ENCODE results near the gene CD209.
"Not testable (repeated sequence)": the region's sequence is repeated elsewhere in the genome, so short reads cannot be mapped to it uniquely, and the experiment has no call there.

Gene CD209, protein sequence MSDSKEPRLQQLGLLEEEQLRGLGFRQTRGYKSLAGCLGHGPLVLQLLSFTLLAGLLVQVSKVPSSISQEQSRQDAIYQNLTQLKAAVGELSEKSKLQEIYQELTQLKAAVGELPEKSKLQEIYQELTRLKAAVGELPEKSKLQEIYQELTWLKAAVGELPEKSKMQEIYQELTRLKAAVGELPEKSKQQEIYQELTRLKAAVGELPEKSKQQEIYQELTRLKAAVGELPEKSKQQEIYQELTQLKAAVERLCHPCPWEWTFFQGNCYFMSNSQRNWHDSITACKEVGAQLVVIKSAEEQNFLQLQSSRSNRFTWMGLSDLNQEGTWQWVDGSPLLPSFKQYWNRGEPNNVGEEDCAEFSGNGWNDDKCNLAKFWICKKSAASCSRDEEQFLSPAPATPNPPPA

DNA sequence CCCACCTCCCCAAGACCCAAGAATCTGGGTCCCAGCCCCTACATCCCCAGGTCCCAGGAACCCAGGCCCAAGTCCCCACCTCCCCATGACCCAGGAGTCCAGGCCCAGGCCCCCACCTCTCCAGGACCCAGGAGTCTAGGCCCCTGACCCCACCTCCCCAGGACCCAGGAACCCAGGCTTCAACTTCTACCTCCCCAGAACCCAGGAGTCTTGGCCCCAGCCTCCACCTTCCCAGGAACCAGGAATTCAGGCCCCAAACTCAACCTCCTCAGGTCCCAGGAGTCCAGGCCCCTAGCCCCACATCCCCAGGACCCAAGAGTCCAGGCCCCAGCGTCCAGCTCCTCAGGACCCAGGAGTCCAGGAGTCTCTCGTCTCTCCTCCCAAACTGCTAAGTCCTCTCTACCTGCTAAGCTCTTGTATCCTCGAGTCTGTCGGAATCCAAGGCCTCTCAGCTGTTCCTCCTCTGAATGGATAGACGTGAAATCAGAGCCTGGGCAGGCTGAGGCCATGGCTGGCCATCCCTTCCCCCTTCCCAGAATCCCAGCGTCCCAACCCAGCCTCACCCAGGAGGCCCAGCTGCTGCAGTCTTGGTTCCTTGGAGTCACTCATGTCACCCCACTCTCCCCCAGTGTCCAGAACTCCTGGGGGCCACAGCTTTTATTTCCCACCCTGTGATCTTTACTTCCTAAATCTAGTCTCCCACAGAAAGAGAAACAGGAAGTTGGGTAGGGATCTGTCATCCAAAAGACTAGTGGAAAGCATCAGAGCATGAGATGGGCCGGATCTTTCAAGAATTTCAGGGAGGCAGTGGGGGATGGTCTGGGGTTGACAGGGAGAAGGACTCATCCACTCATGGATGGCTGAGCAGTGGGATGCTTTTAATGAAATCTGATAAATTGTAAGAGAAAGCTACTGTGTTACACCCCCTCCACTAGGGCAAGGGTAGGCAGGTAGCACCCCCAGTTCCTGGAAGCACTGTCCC is at the start of gene CD209:
Gene CD209, minus strand, starts transcription at position 632 of the 982 bp plus-strand sequence. Its CDS starts 23 bp downstream, at position 609.
- no peak for DNase-seq (ENCODE audit: low read depth in 2 of 2)

DNA sequence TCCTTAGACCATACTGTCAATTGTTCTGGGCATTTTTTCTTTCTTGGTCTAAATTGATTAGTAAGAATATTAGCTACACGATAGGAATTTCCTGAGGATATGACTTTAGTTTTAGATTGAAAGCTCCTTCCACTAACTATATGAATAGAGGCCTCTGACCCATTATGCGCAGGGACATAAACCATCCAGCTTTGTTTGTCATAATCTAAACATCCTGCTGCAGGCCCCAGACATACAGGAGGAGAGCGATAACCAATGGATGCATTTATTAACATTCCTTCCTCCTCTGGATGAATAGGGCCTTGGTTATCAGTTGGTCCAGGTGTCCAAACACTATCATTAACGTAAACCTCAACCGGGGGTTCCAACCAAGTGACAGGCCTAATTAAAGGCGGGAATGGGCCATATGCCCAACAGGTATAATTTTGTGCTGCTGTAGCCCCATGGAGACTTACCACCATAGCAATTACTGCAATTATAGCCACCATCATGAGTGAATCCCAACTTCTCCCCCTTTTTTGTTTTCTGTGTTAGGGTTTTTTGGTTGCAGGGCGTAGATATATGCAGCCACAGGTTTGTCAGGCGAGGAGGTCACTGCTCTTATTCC is 48.3 kb upstream of the CD209 start:
- DNase-seq (ENCODE audit: low read depth in 2 of 2), result no peak

GRCh38 chr19:7793493-7793892 is 46.2 kb upstream of the CD209 start:
- DNase-seq (ENCODE audit: low read depth in 2 of 2), result no peak

- not testable (repeated sequence) for DNase-seq (ENCODE audit: low read depth in 2 of 2)
These were observed 45.4 kb upstream of the CD209 start for GRCh38 chr19:7792701-7793100.

DNA sequence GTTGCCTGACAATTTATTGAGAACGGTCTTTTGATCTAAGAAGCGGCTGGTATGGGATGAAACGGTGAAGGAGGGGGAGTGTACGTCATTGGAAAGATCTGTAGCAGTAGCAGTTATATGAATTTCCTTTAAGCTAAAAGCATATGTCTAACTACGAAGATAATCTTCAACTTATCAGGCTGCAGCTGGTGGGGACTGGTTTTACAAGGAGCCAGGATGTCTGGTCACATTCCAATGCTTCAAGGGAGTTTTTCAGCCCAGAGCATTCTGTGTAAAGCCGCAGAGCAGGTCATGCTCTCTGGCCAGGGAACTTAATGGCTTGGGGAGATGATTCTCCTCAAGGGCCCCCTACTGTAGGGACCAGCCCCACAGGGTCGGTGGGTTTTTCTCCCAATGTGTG is 44.9 kb upstream of the CD209 start:
- DNase-seq (ENCODE audit: low read depth in 2 of 2), result no peak

- no peak for DNase-seq (ENCODE audit: low read depth in 2 of 2)
These were observed 43.1 kb upstream of the CD209 start for GRCh38 chr19:7790416-7790815.

GRCh38 chr19:7789447-7789846 is 42.1 kb upstream of the CD209 start:
- DNase-seq (ENCODE audit: low read depth in 2 of 2), result no peak

- DNase-seq (ENCODE audit: low read depth in 2 of 2), result no peak
These were observed 41.6 kb upstream of the CD209 start for GRCh38 chr19:7788933-7789323.

GRCh38 chr19:7788178-7788932 is 41.0 kb upstream of the CD209 start:
- no peak for DNase-seq (ENCODE audit: low read depth in 2 of 2)

DNA sequence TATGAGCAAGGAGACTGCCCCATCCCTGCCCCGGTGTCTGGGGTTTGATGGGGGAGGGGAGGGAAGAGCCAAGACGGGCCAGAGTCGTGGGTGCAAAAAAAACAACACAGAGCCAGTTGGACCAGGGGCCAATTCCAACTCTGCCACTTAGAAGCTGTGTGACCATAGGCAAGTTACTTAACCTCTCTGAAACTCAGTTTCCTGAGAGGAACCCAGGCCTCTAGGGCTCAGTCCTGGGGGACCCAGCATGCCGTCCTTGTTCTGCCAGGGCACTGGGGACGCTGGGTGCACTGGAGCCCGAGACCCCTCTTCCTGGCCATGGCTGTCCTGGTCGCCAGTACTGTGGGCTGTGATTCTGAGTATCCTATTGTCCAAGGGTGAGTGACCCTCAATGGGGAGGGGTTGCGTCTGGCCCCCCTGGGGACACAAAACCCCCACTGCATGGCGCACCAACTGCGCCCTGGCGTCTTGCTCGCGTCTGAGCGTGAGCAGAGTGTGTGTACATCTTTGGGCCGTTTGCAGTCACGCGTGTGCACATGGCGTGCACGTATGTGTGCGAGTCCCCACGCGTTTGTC is 40.4 kb upstream of the CD209 start:
- DNase-seq (ENCODE audit: low read depth in 2 of 2), result no peak

DNA sequence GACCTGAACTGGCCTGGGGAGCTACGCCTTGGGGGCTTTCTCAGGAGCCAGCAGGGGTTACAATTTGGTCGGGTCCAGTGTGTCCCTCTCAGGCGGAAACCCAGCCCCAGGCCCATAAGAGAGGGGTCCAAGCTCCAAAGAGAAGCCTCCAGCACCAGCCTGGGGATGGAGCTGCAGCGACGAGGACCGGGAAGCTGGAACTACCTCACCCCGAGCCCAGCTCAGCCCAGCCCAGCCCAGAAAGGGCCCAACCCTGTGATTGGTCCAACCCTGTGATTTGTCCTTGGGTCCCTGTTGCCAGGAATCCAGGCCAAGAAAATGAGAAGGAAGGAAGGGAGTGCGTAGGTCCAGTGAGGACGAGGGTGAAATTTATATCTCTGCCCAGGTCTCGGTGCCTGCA is 39.8 kb upstream of the CD209 start:
- no peak for DNase-seq (ENCODE audit: low read depth in 2 of 2)

DNA sequence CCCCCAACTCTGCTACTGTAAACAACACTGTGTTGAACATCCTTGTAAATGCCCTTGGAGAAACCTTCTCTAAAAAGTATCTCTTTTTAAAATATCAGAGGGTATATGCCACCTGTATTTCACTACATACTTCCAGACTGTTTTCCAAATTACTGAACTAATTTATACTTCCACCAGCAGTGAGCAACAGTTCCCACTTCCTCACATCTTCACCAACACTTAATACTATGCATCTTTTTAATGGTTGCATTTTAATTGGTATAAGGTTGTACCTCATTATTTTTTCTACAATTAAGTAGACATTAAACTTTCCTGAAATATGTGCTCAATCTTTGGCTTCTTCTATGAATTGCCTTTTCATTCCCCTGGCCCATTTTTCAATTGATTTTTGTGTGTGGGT is 37.5 kb upstream of the CD209 start:
- DNase-seq (ENCODE audit: low read depth in 2 of 2), result no peak

DNA sequence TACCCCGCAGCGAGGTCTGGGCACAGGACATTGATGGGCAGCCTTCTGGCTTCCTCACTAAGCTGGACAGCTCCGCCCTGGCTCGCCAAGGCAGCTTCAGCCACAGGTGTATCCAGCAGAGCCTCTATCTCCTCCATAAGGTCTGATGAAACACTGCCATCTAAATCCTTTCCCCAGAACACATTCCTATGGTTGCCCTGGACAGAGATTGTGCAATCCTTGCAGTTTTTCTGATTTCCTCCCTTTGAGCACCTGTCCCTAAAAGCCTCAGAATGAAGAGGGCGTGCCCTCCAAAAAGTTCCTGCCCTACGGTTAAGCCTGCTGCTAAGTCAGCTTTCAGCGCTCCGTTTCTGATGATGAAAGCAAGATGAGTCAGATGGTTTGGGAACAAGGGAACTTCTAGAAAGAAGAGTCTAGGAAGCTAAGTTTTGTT is 36.7 kb upstream of the CD209 start:
- no peak for DNase-seq (ENCODE audit: low read depth in 2 of 2)

DNA sequence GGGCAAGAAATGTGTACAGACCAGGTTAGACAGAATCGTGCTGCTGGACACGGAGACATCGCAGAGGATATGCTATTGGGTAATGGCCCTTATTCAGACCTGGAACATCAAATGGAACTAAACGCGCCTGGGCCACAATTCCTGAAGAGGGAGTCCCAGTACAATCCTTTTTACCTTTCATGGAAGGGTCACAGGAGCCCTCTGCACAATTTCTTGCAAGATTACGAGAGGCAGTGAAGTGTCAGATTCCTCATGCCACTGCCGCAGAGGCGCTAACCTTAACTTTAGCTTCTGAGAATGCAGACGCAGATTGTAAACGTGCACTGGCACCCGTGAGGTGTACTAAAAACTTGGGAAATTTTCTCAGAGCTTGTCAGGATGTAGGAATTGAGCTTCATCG is 33.8 kb upstream of the CD209 start:
- DNase-seq (ENCODE audit: low read depth in 2 of 2), result no peak

GRCh38 chr19:7779631-7780486 is 32.5 kb upstream of the CD209 start:
- DNase-seq (ENCODE audit: low read depth in 2 of 2), result no peak

- no peak for DNase-seq (ENCODE audit: low read depth in 2 of 2)
These were observed 30.7 kb upstream of the CD209 start for GRCh38 chr19:7778081-7778480.

DNA sequence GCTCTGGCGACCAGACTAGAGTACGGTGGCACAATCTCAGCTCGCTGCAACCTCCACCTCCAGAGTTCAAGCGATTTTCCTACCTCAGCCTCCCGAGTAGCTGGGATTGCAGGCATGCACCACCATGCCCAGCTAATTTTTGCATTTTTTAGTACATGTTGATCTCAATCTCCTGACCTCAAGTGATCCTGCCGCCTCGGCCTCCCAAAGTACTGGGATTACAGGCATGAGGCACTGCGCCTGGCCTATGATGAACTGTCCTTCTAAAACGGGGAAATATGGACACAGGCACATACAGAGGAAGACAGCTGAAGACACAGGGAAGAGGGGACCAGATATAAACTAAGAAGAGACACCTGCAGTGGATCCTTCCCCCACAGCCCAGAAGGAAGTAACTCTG is 28.4 kb upstream of the CD209 start:
- no peak for DNase-seq (ENCODE audit: low read depth in 2 of 2)

GRCh38 chr19:7773841-7774240 is 26.5 kb upstream of the CD209 start:
- DNase-seq (ENCODE audit: low read depth in 2 of 2), result no peak

DNA sequence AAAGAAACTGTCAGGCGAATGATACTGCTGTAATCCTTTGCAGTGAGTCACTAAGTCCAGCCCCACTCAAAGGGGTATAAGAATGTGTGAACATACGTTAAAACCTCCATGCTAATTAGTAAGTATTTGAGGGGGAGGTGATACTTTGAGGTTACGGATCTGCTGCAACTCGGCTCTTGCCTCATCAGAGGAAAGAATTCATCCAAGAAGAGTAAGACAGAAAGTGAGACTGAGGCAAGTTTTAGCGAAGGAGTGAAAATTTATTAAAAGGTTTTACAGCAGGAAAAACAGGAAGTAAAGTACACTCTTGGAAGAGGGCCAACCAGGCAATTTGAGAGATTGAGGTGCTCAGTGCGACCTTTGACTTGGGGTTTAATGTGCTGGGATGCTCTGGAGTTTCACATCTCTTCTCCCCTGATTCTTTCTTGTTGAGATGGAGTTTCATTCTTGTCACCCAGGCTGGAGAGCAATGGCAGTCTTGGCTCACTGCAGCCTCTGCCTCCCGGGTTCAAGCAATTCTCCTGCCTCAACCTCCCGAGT is 25.5 kb upstream of the CD209 start:
- no peak for DNase-seq (ENCODE audit: low read depth in 2 of 2)

DNA sequence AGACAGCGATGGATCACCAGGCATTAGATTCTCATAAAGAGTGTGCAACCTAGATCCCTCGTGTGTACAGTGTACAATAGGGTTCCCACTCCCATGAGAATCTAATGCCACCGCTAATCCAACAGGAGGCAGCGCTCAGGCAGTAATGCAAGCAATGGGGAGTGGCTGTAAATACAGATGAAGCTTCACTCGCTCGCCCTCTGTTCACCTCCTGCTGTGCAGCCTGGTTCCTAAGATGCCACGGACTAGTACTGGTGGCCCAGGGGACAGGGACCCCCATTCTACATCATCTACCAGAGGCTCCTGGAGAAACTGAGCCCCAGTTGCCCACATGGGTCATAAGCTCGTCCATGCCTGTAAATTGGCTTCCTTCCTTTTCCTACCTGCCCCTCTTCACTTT is 23.7 kb upstream of the CD209 start:
- no peak for DNase-seq (ENCODE audit: low read depth in 2 of 2)

All from stimulated activated CD8-positive, alpha-beta memory T cell treated with anti-CD3 and anti-CD28 coated beads, Interleukin-7, amount 100 ng/mL, for 1 hour (primary cell).